Measurements from ENCODE around the gene FIZ1.

FIZ1 gene

GRCh38 chr19:55613930-55614710 is 14.8 kb upstream of the FIZ1 start:
- in situ Hi-C loops (cut with MboI; ENCODE audit: low sequenced_read_pairs, unreplicated experiment), result no loop called here
- no peak for DNase-seq (ENCODE audit: low spot score)
- TF ChIP-seq CTCF (IDR thresholded peaks at IDR 0.05; ENCODE audit: borderline replicate concordance, control extremely low read depth, extremely low read depth, insufficient read depth, missing control alignments), result no peak

GRCh38 chr19:55613396-55613795 is 14.1 kb upstream of the FIZ1 start:
- no peak for DNase-seq (ENCODE audit: low spot score)
- in situ Hi-C loops (cut with MboI; ENCODE audit: low sequenced_read_pairs, unreplicated experiment), result no loop called here
- TF ChIP-seq CTCF (IDR thresholded peaks at IDR 0.05; ENCODE audit: borderline replicate concordance, control extremely low read depth, extremely low read depth, insufficient read depth, missing control alignments), result no peak

- in situ Hi-C loops (cut with MboI; ENCODE audit: low sequenced_read_pairs, unreplicated experiment), result no loop called here
- no peak for DNase-seq (ENCODE audit: low spot score)
- TF ChIP-seq CTCF (IDR thresholded peaks at IDR 0.05; ENCODE audit: borderline replicate concordance, control extremely low read depth, extremely low read depth, insufficient read depth, missing control alignments), result no peak
These were observed 12.8 kb upstream of the FIZ1 start for GRCh38 chr19:55611983-55612645.

GRCh38 chr19:55611300-55611982 is 12.1 kb upstream of the FIZ1 start:
- in situ Hi-C loops (cut with MboI; ENCODE audit: low sequenced_read_pairs, unreplicated experiment), result no loop called here
- TF ChIP-seq CTCF (IDR thresholded peaks at IDR 0.05; ENCODE audit: borderline replicate concordance, control extremely low read depth, extremely low read depth, insufficient read depth, missing control alignments), result no peak
- DNase-seq (ENCODE audit: low spot score), result no peak

GRCh38 chr19:55609326-55609725 is 10.0 kb upstream of the FIZ1 start:
- no peak for DNase-seq (ENCODE audit: low spot score)
- in situ Hi-C loops (cut with MboI; ENCODE audit: low sequenced_read_pairs, unreplicated experiment), result no loop called here
- no peak for TF ChIP-seq CTCF (IDR thresholded peaks at IDR 0.05; ENCODE audit: borderline replicate concordance, control extremely low read depth, extremely low read depth, insufficient read depth, missing control alignments)

- DNase-seq (ENCODE audit: low spot score), result no peak
- no peak for TF ChIP-seq CTCF (IDR thresholded peaks at IDR 0.05; ENCODE audit: borderline replicate concordance, control extremely low read depth, extremely low read depth, insufficient read depth, missing control alignments)
- in situ Hi-C loops (cut with MboI; ENCODE audit: low sequenced_read_pairs, unreplicated experiment), result no loop called here
These were observed 7.5 kb upstream of the FIZ1 start for GRCh38 chr19:55606817-55607216.

Data from GM13976 (cell line).